ENCODE results near the gene DOCK2.

- no peak for TF ChIP-seq POLR2A (IDR thresholded peaks at IDR 0.05)
- no peak for TF ChIP-seq CTCF (IDR thresholded peaks at IDR 0.05)
Observed at GRCh38 chr5:169850409-169850808, 213.3 kb downstream of the DOCK2 start.
